Measurements from ENCODE around the gene CCDC70.
"Not testable (repeated sequence)": the region's sequence is repeated elsewhere in the genome, so short reads cannot be mapped to it uniquely, and the experiment has no call there.

CCDC70 gene

GRCh38 chr13:51861723-51862300 is at the start of gene CCDC70:
TSS of gene CCDC70 (plus strand) at chr13:51861969. CDS start at chr13:51865412, 3,443 bp downstream.
- DNase-seq (ENCODE audit: low spot score) = no peak

- DNase-seq (ENCODE audit: low spot score) = no peak
These were observed 47.7 kb upstream of the CCDC70 start for GRCh38 chr13:51814071-51814470.

- peak; percentile 80 for DNase-seq (ENCODE audit: low spot score)
These were observed 46.7 kb upstream of the CCDC70 start for GRCh38 chr13:51814825-51815650.

GRCh38 chr13:51815848-51816247 is 45.9 kb upstream of the CCDC70 start:
- DNase-seq (ENCODE audit: low spot score) = no peak

GRCh38 chr13:51816604-51817249 is 45.0 kb upstream of the CCDC70 start:
- DNase-seq (ENCODE audit: low spot score) = no peak

- no peak for DNase-seq (ENCODE audit: low spot score)
These were observed 44.1 kb upstream of the CCDC70 start for GRCh38 chr13:51817717-51818116.

- no peak for DNase-seq (ENCODE audit: low spot score)
These were observed 43.5 kb upstream of the CCDC70 start for GRCh38 chr13:51818276-51818675.

GRCh38 chr13:51818781-51819511 is 42.8 kb upstream of the CCDC70 start:
- no peak for DNase-seq (ENCODE audit: low spot score)

GRCh38 chr13:51819544-51819943 is 42.2 kb upstream of the CCDC70 start:
- no peak for DNase-seq (ENCODE audit: low spot score)

GRCh38 chr13:51820016-51820597 is 41.7 kb upstream of the CCDC70 start:
- DNase-seq (ENCODE audit: low spot score) = no peak

GRCh38 chr13:51821606-51822005 is 40.2 kb upstream of the CCDC70 start:
- DNase-seq (ENCODE audit: low spot score) = no peak

GRCh38 chr13:51822106-51822815 is 39.5 kb upstream of the CCDC70 start:
- DNase-seq (ENCODE audit: low spot score) = no peak

GRCh38 chr13:51823359-51823758 is 38.4 kb upstream of the CCDC70 start:
- no peak for DNase-seq (ENCODE audit: low spot score)

- DNase-seq (ENCODE audit: low spot score) = no peak
These were observed 37.9 kb upstream of the CCDC70 start for GRCh38 chr13:51823863-51824262.

- not testable (repeated sequence) for DNase-seq (ENCODE audit: low spot score)
These were observed 37.1 kb upstream of the CCDC70 start for GRCh38 chr13:51824712-51825111.

GRCh38 chr13:51825165-51825592 is 36.6 kb upstream of the CCDC70 start:
- DNase-seq (ENCODE audit: low spot score) = no peak

GRCh38 chr13:51825681-51826254 is 36.0 kb upstream of the CCDC70 start:
- DNase-seq (ENCODE audit: low spot score) = no peak

GRCh38 chr13:51826606-51827005 is 35.2 kb upstream of the CCDC70 start:
- DNase-seq (ENCODE audit: low spot score) = no peak

- DNase-seq (ENCODE audit: low spot score) = no peak
These were observed 34.5 kb upstream of the CCDC70 start for GRCh38 chr13:51827254-51827653.

- no peak for DNase-seq (ENCODE audit: low spot score)
These were observed 32.8 kb upstream of the CCDC70 start for GRCh38 chr13:51828730-51829567.
